ENCODE measurements around the gene PKDCC.
"Not testable (repeated sequence)": the region's sequence is repeated elsewhere in the genome, so short reads cannot be mapped to it uniquely, and the experiment has no call there.

The PKDCC gene

GRCh38 chr2:42084231-42084671 lies 36.4 kb downstream of the PKDCC start:
- no peak overlapping the region for H3K4me3 ChIP-seq
- no peak overlapping the region for H3K27ac ChIP-seq
- H3K9me3 ChIP-seq (ENCODE audit: low read depth, low read length) = no peaks in the 10 kb centered on the region
- H3K36me3 ChIP-seq (ENCODE audit: insufficient read depth, low read length) = no peaks in the 10 kb centered on the region
- no peak for DNase-seq (ENCODE audit: low read depth, low spot score)
- TF ChIP-seq EZH2 (IDR thresholded peaks at IDR 0.05) (no peak), POLR2AphosphoS5 (IDR thresholded peaks at IDR 0.05; ENCODE audit: borderline replicate concordance, low read depth, low read length) (no peak), FOXP2 (optimal IDR thresholded peaks at IDR 0.05; ENCODE audit: control extremely low read depth, extremely low read length, insufficient read depth) (no peak)
- no peak overlapping the region for H3K9ac ChIP-seq (ENCODE audit: insufficient read length)

GRCh38 chr2:42085070-42085469 lies 37.2 kb downstream of the PKDCC start:
- H3K9ac ChIP-seq (ENCODE audit: insufficient read length); H3K36me3 ChIP-seq (ENCODE audit: insufficient read depth, low read length); H3K27ac ChIP-seq; H3K4me3 ChIP-seq; H3K9me3 ChIP-seq (ENCODE audit: low read depth, low read length); DNase-seq (ENCODE audit: low read depth, low spot score): not testable (repeated sequence)

GRCh38 chr2:42085706-42086487 lies 38.1 kb downstream of the PKDCC start:
- TF ChIP-seq POLR2AphosphoS5 (IDR thresholded peaks at IDR 0.05; ENCODE audit: borderline replicate concordance, low read depth, low read length) (no peak), FOXP2 (optimal IDR thresholded peaks at IDR 0.05; ENCODE audit: control extremely low read depth, extremely low read length, insufficient read depth) (no peak), EZH2 (IDR thresholded peaks at IDR 0.05) (no peak)
- Histone ChIP-seq H3K4me3 (no peak overlapping the region), H3K27ac (no peak overlapping the region), H3K9ac (ENCODE audit: insufficient read length) (no peak overlapping the region), H3K36me3 (ENCODE audit: insufficient read depth, low read length) (no peaks in the 10 kb centered on the region), H3K9me3 (ENCODE audit: low read depth, low read length) (no peaks in the 10 kb centered on the region)
- DNase-seq (ENCODE audit: low read depth, low spot score) = no peak

GRCh38 chr2:42086500-42086953 lies 38.7 kb downstream of the PKDCC start:
- Histone ChIP-seq H3K9me3 (ENCODE audit: low read depth, low read length) (no peaks in the 10 kb centered on the region), H3K4me3 (no peak overlapping the region), H3K27ac (no peak overlapping the region), H3K9ac (ENCODE audit: insufficient read length) (no peak overlapping the region), H3K36me3 (ENCODE audit: insufficient read depth, low read length) (no peaks in the 10 kb centered on the region)
- peak; percentile 52 for DNase-seq (ENCODE audit: low read depth, low spot score)
- TF ChIP-seq EZH2 (IDR thresholded peaks at IDR 0.05) = no peak
- TF ChIP-seq FOXP2 (optimal IDR thresholded peaks at IDR 0.05; ENCODE audit: control extremely low read depth, extremely low read length, insufficient read depth) = no peak
- TF ChIP-seq POLR2AphosphoS5 (IDR thresholded peaks at IDR 0.05; ENCODE audit: borderline replicate concordance, low read depth, low read length) = no peak

GRCh38 chr2:42087137-42087856 lies 39.5 kb downstream of the PKDCC start:
- H3K9ac ChIP-seq (ENCODE audit: insufficient read length) = no peak overlapping the region
- no peaks in the 10 kb centered on the region for H3K36me3 ChIP-seq (ENCODE audit: insufficient read depth, low read length)
- H3K4me3 ChIP-seq = no peak overlapping the region
- no peaks in the 10 kb centered on the region for H3K9me3 ChIP-seq (ENCODE audit: low read depth, low read length)
- H3K27ac ChIP-seq = no peak overlapping the region
- TF ChIP-seq POLR2AphosphoS5 (IDR thresholded peaks at IDR 0.05; ENCODE audit: borderline replicate concordance, low read depth, low read length) (no peak), EZH2 (IDR thresholded peaks at IDR 0.05) (no peak), FOXP2 (optimal IDR thresholded peaks at IDR 0.05; ENCODE audit: control extremely low read depth, extremely low read length, insufficient read depth) (no peak)
- DNase-seq (ENCODE audit: low read depth, low spot score) = no peak

GRCh38 chr2:42087857-42088195 lies 40.0 kb downstream of the PKDCC start:
- no peak for DNase-seq (ENCODE audit: low read depth, low spot score)
- Histone ChIP-seq H3K36me3 (ENCODE audit: insufficient read depth, low read length) (no peaks in the 10 kb centered on the region), H3K9ac (ENCODE audit: insufficient read length) (no peak overlapping the region), H3K9me3 (ENCODE audit: low read depth, low read length) (no peaks in the 10 kb centered on the region), H3K4me3 (no peak overlapping the region), H3K27ac (no peak overlapping the region)
- TF ChIP-seq FOXP2 (optimal IDR thresholded peaks at IDR 0.05; ENCODE audit: control extremely low read depth, extremely low read length, insufficient read depth) = no peak
- TF ChIP-seq POLR2AphosphoS5 (IDR thresholded peaks at IDR 0.05; ENCODE audit: borderline replicate concordance, low read depth, low read length) = no peak
- no peak for TF ChIP-seq EZH2 (IDR thresholded peaks at IDR 0.05)

- no peak overlapping the region for H3K4me3 ChIP-seq
- no peak for TF ChIP-seq EZH2 (IDR thresholded peaks at IDR 0.05)
- TF ChIP-seq POLR2AphosphoS5 (IDR thresholded peaks at IDR 0.05; ENCODE audit: borderline replicate concordance, low read depth, low read length) = no peak
- no peak for TF ChIP-seq FOXP2 (optimal IDR thresholded peaks at IDR 0.05; ENCODE audit: control extremely low read depth, extremely low read length, insufficient read depth)
- H3K27ac ChIP-seq = no peak overlapping the region
- no peak for DNase-seq (ENCODE audit: low read depth, low spot score)
- no peaks in the 10 kb centered on the region for H3K9me3 ChIP-seq (ENCODE audit: low read depth, low read length)
- no peaks in the 10 kb centered on the region for H3K36me3 ChIP-seq (ENCODE audit: insufficient read depth, low read length)
- H3K9ac ChIP-seq (ENCODE audit: insufficient read length) = no peak overlapping the region
Observed at GRCh38 chr2:42089340-42089925, 41.6 kb downstream of the PKDCC start.

GRCh38 chr2:42090216-42090615 lies 42.4 kb downstream of the PKDCC start:
- TF ChIP-seq POLR2AphosphoS5 (IDR thresholded peaks at IDR 0.05; ENCODE audit: borderline replicate concordance, low read depth, low read length) (no peak), EZH2 (IDR thresholded peaks at IDR 0.05) (no peak)
- no peak for DNase-seq (ENCODE audit: low read depth, low spot score)
- no peak overlapping the region for H3K9ac ChIP-seq (ENCODE audit: insufficient read length)
- no peak overlapping the region for H3K27ac ChIP-seq
- no peak overlapping the region for H3K4me3 ChIP-seq
- no peaks in the 10 kb centered on the region for H3K9me3 ChIP-seq (ENCODE audit: low read depth, low read length)
- no peaks in the 10 kb centered on the region for H3K36me3 ChIP-seq (ENCODE audit: insufficient read depth, low read length)
